Measurements from ENCODE around the gene PRSS27. TPM values are rescaled to one million over a fixed set of nuclear protein-coding genes. Genes with fewer than 3 reads are reported as not detected.

Gene PRSS27
- total RNA-seq, 2 donors from 2014 or later, result 3.7 to 4.2 TPM

GRCh38 chr16:2766430-2767139, 46.6 kb upstream of the PRSS27 start:
- TF ChIP-seq CTCF (conservative IDR thresholded peaks at IDR 0.05), result no peak
- 97% methylated on average over 43 to 44 of the region's 44 CpGs for WGBS, 2 experiments (ENCODE audit: insufficient coverage in 1 of 2, insufficient read length in 1 of 2)
- no peak overlapping the region for H3K27ac Mint-ChIP-seq
- H3K4me3 ChIP-seq (ENCODE audit: low read length), result no peak overlapping the region
- no peak overlapping the region for H3K27ac ChIP-seq (ENCODE audit: low read depth, low read length)
- H3K4me3 Mint-ChIP-seq, result no peak overlapping the region
- H3K36me3 ChIP-seq (ENCODE audit: control insufficient read depth, insufficient read depth, low read length), result peaks cover 100% of the 10 kb centered on the region
- peaks cover 35% of the 10 kb centered on the region for H3K9me3 ChIP-seq (ENCODE audit: control insufficient read depth, low read length)
- DNase-seq, result no peak
- no peaks in the 10 kb centered on the region for H3K27me3 Mint-ChIP-seq (ENCODE audit: insufficient read depth)
- H3K9me3 Mint-ChIP-seq, result peaks cover 20% of the 10 kb centered on the region
- H3K4me1 Mint-ChIP-seq, result no peaks in the 10 kb centered on the region
- H3K4me1 ChIP-seq (ENCODE audit: control insufficient read depth, insufficient read depth, low read length), result peaks cover 3% of the 10 kb centered on the region
- no peaks in the 10 kb centered on the region for H3K27me3 ChIP-seq (ENCODE audit: control insufficient read depth, insufficient read depth, low read length, poor library complexity, severe bottlenecking)
- peaks cover 94% of the 10 kb centered on the region for H3K36me3 Mint-ChIP-seq (ENCODE audit: low read depth)
- no peak overlapping the region for H3K9ac ChIP-seq (ENCODE audit: extremely low read depth, low read length, poor library complexity, severe bottlenecking)

- Mint-ChIP-seq H3K27me3 (ENCODE audit: insufficient read depth) (no peaks in the 10 kb centered on the region), H3K4me3 (no peak overlapping the region), H3K27ac (no peak overlapping the region), H3K4me1 (no peaks in the 10 kb centered on the region), H3K36me3 (ENCODE audit: low read depth) (peaks cover 94% of the 10 kb centered on the region), H3K9me3 (peaks cover 26% of the 10 kb centered on the region)
- Histone ChIP-seq H3K4me3 (ENCODE audit: low read length) (no peak overlapping the region), H3K27me3 (ENCODE audit: control insufficient read depth, insufficient read depth, low read length, poor library complexity, severe bottlenecking) (no peaks in the 10 kb centered on the region), H3K36me3 (ENCODE audit: control insufficient read depth, insufficient read depth, low read length) (peaks cover 100% of the 10 kb centered on the region), H3K9ac (ENCODE audit: extremely low read depth, low read length, poor library complexity, severe bottlenecking) (no peak overlapping the region), H3K4me1 (ENCODE audit: control insufficient read depth, insufficient read depth, low read length) (peaks cover 3% of the 10 kb centered on the region), H3K9me3 (ENCODE audit: control insufficient read depth, low read length) (peaks cover 41% of the 10 kb centered on the region), H3K27ac (ENCODE audit: low read depth, low read length) (no peak overlapping the region)
- 97% methylated on average over 68 to 73 of the region's 73 CpGs for WGBS, 2 experiments (ENCODE audit: insufficient coverage in 1 of 2, insufficient read length in 1 of 2)
- TF ChIP-seq CTCF (conservative IDR thresholded peaks at IDR 0.05), result no peak
- DNase-seq, result no peak
Observed at GRCh38 chr16:2765462-2766404, 45.7 kb upstream of the PRSS27 start.

- no peak overlapping the region for H3K27ac ChIP-seq (ENCODE audit: low read depth, low read length)
- TF ChIP-seq CTCF (conservative IDR thresholded peaks at IDR 0.05), result no peak
- Mint-ChIP-seq H3K4me1 (no peaks in the 10 kb centered on the region), H3K27me3 (ENCODE audit: insufficient read depth) (no peaks in the 10 kb centered on the region), H3K4me3 (no peak overlapping the region), H3K27ac (no peak overlapping the region), H3K9me3 (peaks cover 26% of the 10 kb centered on the region), H3K36me3 (ENCODE audit: low read depth) (peaks cover 96% of the 10 kb centered on the region)
- H3K4me3 ChIP-seq (ENCODE audit: low read length), result no peak overlapping the region
- peaks cover 3% of the 10 kb centered on the region for H3K4me1 ChIP-seq (ENCODE audit: control insufficient read depth, insufficient read depth, low read length)
- no peak overlapping the region for H3K9ac ChIP-seq (ENCODE audit: extremely low read depth, low read length, poor library complexity, severe bottlenecking)
- H3K9me3 ChIP-seq (ENCODE audit: control insufficient read depth, low read length), result peaks cover 41% of the 10 kb centered on the region
- H3K27me3 ChIP-seq (ENCODE audit: control insufficient read depth, insufficient read depth, low read length, poor library complexity, severe bottlenecking), result no peaks in the 10 kb centered on the region
- H3K36me3 ChIP-seq (ENCODE audit: control insufficient read depth, insufficient read depth, low read length), result peaks cover 100% of the 10 kb centered on the region
- DNase-seq, result no peak
- 96 to 100% methylated on average over 5 to 9 of the region's 9 CpGs for WGBS, 2 experiments (ENCODE audit: insufficient coverage in 1 of 2, insufficient read length in 1 of 2)
Observed at GRCh38 chr16:2764718-2765117, 44.7 kb upstream of the PRSS27 start.

Data from endodermal cell (in vitro differentiated cells).